A673 (cell line): Measurements from ENCODE around the gene MBNL2.

Experiments
- CTCF ChIP-seq: fragments of 300-800, 200-600 bp; sonication (generic); conservative IDR thresholded peaks from 2 replicates; pipeline ENCODE4 v1.5.1; 2017; ENCODE audit warnings: low read depth, mild to moderate bottlenecking, antibody characterized with exemption, low read length, moderate library complexity, mixed read lengths
- EZH2 ChIP-seq: fragments of 200-600 bp; sonication (generic); IDR thresholded peaks from 2 replicates; pipeline ENCODE4 v1.6.1; 2017; ENCODE audit warnings: borderline replicate concordance, low read depth, mild to moderate bottlenecking, mixed read lengths, antibody characterized with exemption, low read length; ENCODE audit not compliant: poor library complexity, severe bottlenecking

DNA sequence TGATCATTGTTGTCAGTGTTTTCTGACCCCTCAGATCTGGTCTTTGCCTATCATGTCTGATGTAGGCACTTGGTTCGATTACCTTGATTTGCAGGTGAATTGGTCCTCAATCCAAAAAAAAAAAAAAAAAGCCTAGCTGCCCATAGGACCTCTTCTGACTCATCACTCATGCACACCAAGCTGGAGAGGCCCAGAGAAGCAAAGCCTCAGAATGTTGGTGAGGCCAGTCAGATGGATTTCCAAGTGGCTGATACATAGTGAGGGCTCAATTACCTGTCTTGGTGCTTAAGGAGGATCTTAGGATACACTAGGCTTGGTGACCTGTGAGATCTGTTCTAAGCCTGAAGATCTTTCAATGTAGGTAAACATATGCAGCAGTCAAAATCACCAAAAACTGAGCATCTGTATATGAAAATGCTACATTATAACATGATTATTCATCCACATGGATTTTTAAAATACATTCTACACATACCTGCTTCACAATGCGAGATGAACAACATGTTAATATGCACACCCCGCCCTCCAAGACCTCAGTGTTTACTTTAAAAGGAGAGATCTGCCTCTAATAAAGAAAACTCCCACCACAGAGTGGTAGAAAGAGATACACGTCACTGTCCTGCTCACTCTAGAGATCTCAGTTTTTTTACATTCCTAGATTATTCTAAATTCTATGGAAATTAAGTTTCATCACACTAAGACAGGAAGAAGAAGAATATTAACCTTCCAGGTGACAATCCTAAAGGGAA, 132.0 kb downstream of the MBNL2 start:
- TF ChIP-seq CTCF (no peak), EZH2 (no peak)
